ENCODE results near the gene AMOT. TPM values are rescaled to one million over a fixed set of nuclear protein-coding genes. Genes with fewer than 3 reads are reported as not detected.

Gene AMOT
- total RNA-seq, 1 experiment from 2014 or later: 0.58 TPM

DNA sequence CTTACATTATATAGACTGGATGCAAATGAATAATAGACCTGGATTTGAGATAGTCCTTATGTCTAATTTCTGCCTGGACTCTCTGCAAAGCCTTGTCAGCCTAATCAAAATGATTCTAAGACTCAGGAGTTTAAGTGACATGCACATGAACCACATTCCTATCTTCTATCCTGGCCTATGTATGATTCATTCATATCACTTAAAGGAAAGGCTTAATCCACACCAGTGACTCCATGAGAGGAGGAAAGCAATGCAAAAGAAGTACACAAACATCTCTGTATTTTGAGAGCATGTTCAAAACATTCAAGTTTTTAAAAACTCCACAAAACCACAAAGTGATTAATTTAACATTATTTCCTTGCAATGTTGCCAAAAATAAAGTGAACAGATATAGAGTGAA lies 14.6 kb downstream of the AMOT start:
- H3K27me3 ChIP-seq (ENCODE audit: low read length): no peaks in the 10 kb centered on the region
- no peak overlapping the region for H3K4me3 ChIP-seq (ENCODE audit: low read length)
- intact Hi-C loops (cut with micrococcal nuclease): no loop called here
- no TSS peak for BruUV-seq (replicated peaks)
- H3F3A ChIP-seq (ENCODE audit: low read length, unreplicated experiment): no peaks in the 10 kb centered on the region
- no peaks in the 10 kb centered on the region for H3K79me2 ChIP-seq (ENCODE audit: low read length)
- no peaks in the 10 kb centered on the region for H3K9me3 ChIP-seq (ENCODE audit: low read length)
- DNase-seq (no peak), ATAC-seq (no peak)
- H3K9ac ChIP-seq (ENCODE audit: low read length): no peak overlapping the region
- H3K9me2 ChIP-seq (replicated peaks; ENCODE audit: low read length): no peaks in the 10 kb centered on the region
- ChIA-PET POLR2A (ENCODE audit: unreplicated experiment) (no interaction called here), CTCF (no interaction called here)
- no peaks in the 10 kb centered on the region for H4K20me1 ChIP-seq (ENCODE audit: low read length)
- no peaks in the 10 kb centered on the region for H3K4me1 ChIP-seq (ENCODE audit: insufficient read depth, low read length)
- H2AFZ ChIP-seq (ENCODE audit: low read length): no peak overlapping the region
- TF ChIP-seq, protein P1, sequence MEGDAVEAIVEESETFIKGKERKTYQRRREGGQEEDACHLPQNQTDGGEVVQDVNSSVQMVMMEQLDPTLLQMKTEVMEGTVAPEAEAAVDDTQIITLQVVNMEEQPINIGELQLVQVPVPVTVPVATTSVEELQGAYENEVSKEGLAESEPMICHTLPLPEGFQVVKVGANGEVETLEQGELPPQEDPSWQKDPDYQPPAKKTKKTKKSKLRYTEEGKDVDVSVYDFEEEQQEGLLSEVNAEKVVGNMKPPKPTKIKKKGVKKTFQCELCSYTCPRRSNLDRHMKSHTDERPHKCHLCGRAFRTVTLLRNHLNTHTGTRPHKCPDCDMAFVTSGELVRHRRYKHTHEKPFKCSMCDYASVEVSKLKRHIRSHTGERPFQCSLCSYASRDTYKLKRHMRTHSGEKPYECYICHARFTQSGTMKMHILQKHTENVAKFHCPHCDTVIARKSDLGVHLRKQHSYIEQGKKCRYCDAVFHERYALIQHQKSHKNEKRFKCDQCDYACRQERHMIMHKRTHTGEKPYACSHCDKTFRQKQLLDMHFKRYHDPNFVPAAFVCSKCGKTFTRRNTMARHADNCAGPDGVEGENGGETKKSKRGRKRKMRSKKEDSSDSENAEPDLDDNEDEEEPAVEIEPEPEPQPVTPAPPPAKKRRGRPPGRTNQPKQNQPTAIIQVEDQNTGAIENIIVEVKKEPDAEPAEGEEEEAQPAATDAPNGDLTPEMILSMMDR (conservative IDR thresholded peaks at IDR 0.05; ENCODE audit: low read depth, low read length): no peak
- no peak for TF ChIP-seq EZH2 (IDR thresholded peaks at IDR 0.05; ENCODE audit: low read length, unreplicated experiment)
- TF ChIP-seq EZH2phosphoT487 (IDR thresholded peaks at IDR 0.05; ENCODE audit: borderline replicate concordance, low read length): no peak
- H3K27ac ChIP-seq (ENCODE audit: low read length): no peak overlapping the region
- H3K36me3 ChIP-seq (ENCODE audit: low read depth, low read length): no peaks in the 10 kb centered on the region
- H3K4me2 ChIP-seq (ENCODE audit: low read length): no peak overlapping the region

DNA sequence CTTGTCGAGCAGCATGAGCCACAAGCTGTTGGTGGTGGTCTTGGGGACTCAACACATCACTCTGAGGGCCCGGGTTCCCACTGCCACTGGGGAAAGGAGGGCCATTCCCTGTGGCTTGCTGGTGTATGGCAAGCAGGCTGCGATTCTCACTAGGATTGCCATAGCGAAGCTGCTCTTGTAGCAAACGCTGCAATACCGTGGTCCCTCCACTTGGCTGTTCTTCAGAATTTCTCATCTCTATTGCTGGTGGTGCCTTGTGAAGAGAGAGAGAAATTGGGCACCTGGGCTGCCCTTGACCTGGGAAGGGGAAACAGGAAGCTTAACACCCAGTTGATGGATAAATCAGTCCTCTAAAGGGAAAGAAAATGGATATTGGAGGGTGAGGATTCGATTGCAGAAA lies 17.7 kb downstream of the AMOT start:
- Histone ChIP-seq H3K36me3 (ENCODE audit: low read depth, low read length) (no peaks in the 10 kb centered on the region), H3K9me3 (ENCODE audit: low read length) (no peaks in the 10 kb centered on the region), H4K20me1 (ENCODE audit: low read length) (no peaks in the 10 kb centered on the region), H3K79me2 (ENCODE audit: low read length) (no peaks in the 10 kb centered on the region), H3K27ac (ENCODE audit: low read length) (no peak overlapping the region), H3K4me2 (ENCODE audit: low read length) (no peak overlapping the region), H2AFZ (ENCODE audit: low read length) (no peak overlapping the region), H3K4me3 (ENCODE audit: low read length) (no peak overlapping the region), H3K9ac (ENCODE audit: low read length) (no peak overlapping the region), H3F3A (ENCODE audit: low read length, unreplicated experiment) (no peaks in the 10 kb centered on the region), H3K9me2 (replicated peaks; ENCODE audit: low read length) (no peaks in the 10 kb centered on the region), H3K4me1 (ENCODE audit: insufficient read depth, low read length) (no peaks in the 10 kb centered on the region), H3K27me3 (ENCODE audit: low read length) (no peaks in the 10 kb centered on the region)
- no peak for ATAC-seq
- POLR2A ChIA-PET (ENCODE audit: unreplicated experiment): no interaction called here
- no peak for DNase-seq
- CTCF ChIA-PET: no interaction called here
- no TSS peak for BruUV-seq (replicated peaks)
- TF ChIP-seq EZH2 (IDR thresholded peaks at IDR 0.05; ENCODE audit: low read length, unreplicated experiment) (no peak), EZH2phosphoT487 (IDR thresholded peaks at IDR 0.05; ENCODE audit: borderline replicate concordance, low read length) (no peak)
- TF ChIP-seq, protein P1 (conservative IDR thresholded peaks at IDR 0.05; ENCODE audit: low read depth, low read length): no peak
- intact Hi-C loops (cut with micrococcal nuclease): no loop called here

DNA sequence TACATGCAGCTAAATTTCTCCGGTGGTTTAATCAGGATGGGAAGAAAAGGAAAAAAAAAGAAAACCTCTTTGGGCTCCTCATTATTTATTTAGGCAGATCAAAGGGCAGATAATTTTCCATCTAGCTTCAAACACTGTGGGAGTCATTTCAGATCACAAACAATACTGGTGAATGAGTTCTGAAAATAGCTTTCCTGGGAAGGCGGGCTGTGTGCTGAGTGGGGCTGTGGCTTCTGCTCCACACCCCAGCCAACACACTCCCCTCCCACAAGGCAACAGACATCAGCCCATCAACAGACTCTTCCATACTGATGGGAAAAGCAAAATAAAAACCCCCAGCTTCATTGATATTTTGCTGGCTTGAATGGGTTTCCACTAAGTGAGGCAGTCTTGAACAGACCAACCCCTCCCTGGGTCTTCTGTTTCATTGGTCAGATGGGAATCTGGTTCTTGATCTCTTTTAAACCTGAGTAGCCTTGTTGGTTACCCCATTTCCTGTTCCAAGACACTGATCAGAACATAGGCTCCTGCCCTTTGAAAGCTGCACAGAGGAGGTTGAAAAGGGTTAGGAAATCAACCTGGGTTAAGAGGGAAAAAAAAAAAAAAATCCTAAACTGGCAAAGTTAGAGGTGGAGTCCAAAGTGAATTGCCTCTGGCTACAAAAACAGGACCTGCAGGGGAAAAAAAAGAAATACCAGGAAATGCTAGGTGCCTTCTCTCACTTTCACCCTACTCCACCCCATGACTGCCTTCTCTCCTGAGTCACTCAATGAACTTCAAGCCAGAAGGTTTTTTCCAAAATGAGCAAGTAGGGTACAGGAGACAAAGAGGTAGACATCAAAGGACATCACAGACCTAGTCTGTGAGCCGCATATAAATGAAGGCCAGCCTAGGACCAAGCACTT lies 20.0 kb downstream of the AMOT start:
- no peaks in the 10 kb centered on the region for H3K9me3 ChIP-seq (ENCODE audit: low read length)
- H3F3A ChIP-seq (ENCODE audit: low read length, unreplicated experiment): no peaks in the 10 kb centered on the region
- no peak overlapping the region for H3K4me2 ChIP-seq (ENCODE audit: low read length)
- no peak overlapping the region for H3K4me3 ChIP-seq (ENCODE audit: low read length)
- H3K27me3 ChIP-seq (ENCODE audit: low read length): no peaks in the 10 kb centered on the region
- no peak overlapping the region for H3K9ac ChIP-seq (ENCODE audit: low read length)
- no peaks in the 10 kb centered on the region for H4K20me1 ChIP-seq (ENCODE audit: low read length)
- ChIA-PET POLR2A (ENCODE audit: unreplicated experiment) (no interaction called here), CTCF (no interaction called here)
- TF ChIP-seq EZH2 (IDR thresholded peaks at IDR 0.05; ENCODE audit: low read length, unreplicated experiment) (no peak), EZH2phosphoT487 (IDR thresholded peaks at IDR 0.05; ENCODE audit: borderline replicate concordance, low read length) (no peak)
- TF ChIP-seq, protein P1 (conservative IDR thresholded peaks at IDR 0.05; ENCODE audit: low read depth, low read length): no peak
- DNase-seq: no peak
- H3K79me2 ChIP-seq (ENCODE audit: low read length): no peaks in the 10 kb centered on the region
- no peaks in the 10 kb centered on the region for H3K9me2 ChIP-seq (replicated peaks; ENCODE audit: low read length)
- no peaks in the 10 kb centered on the region for H3K4me1 ChIP-seq (ENCODE audit: insufficient read depth, low read length)
- no peaks in the 10 kb centered on the region for H3K36me3 ChIP-seq (ENCODE audit: low read depth, low read length)
- no TSS peak for BruUV-seq (replicated peaks)
- H2AFZ ChIP-seq (ENCODE audit: low read length): no peak overlapping the region
- no peak for ATAC-seq
- no peak overlapping the region for H3K27ac ChIP-seq (ENCODE audit: low read length)
- intact Hi-C loops (cut with micrococcal nuclease): no loop called here

Data from PC-3 (cell line).